ENCODE measurements around the gene NXF1.

DNA sequence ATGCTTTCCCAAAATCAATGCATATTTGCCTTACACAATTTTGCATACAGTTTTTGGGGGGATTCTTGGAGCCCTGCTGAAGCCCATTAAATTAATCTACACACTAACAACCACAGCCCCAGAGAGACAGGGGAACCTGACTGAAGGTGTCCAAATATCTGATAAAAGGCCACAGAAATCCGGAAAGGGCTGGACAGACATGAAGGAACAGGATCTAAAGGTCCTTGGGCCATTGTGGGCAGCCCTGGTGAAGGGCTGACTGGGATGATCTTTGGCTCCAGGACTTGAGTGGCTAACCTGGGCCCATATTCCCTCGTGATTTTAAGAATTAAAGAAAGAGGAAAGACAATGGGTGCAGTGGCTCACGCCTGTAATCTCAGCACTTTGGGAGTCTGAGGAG is 40.9 kb upstream of the NXF1 start:
- no peak for TF ChIP-seq ELF4 (IDR thresholded peaks at IDR 0.05)
- TF ChIP-seq BHLHE40 (IDR thresholded peaks at IDR 0.05; ENCODE audit: borderline replicate concordance) = no peak
- no peak for TF ChIP-seq TARDBP (IDR thresholded peaks at IDR 0.05)
- no peak for TF ChIP-seq FOXA1 (IDR thresholded peaks at IDR 0.05)
- TF ChIP-seq L3MBTL2 (conservative IDR thresholded peaks at IDR 0.05) = no peak
- TF ChIP-seq ZNF384 (IDR thresholded peaks at IDR 0.05) = no peak
- TF ChIP-seq ARNT (IDR thresholded peaks at IDR 0.05) = no peak
- no peak for TF ChIP-seq LEF1 (IDR thresholded peaks at IDR 0.05; ENCODE audit: borderline replicate concordance)
- TF ChIP-seq, protein P1, sequence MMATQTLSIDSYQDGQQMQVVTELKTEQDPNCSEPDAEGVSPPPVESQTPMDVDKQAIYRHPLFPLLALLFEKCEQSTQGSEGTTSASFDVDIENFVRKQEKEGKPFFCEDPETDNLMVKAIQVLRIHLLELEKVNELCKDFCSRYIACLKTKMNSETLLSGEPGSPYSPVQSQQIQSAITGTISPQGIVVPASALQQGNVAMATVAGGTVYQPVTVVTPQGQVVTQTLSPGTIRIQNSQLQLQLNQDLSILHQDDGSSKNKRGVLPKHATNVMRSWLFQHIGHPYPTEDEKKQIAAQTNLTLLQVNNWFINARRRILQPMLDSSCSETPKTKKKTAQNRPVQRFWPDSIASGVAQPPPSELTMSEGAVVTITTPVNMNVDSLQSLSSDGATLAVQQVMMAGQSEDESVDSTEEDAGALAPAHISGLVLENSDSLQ (IDR thresholded peaks at IDR 0.05) = no peak

Data from HEK293T (cell line).